HepG2 (cell line): ENCODE results near the gene HTR1D. TPM values are rescaled to one million over a fixed set of nuclear protein-coding genes. Genes with fewer than 3 reads are reported as not detected.
A peak's percentile ranks its signal among the peaks of the same experiment; 100 is the strongest.

ENCODE experiments used
- AGO1 ChIP-seq: fragments of 200-400 bp; formaldehyde crosslinking; IDR thresholded peaks from 2 replicates; pipeline ENCODE4 v1.6.1; 2017; ENCODE audit warnings: mild to moderate bottlenecking, low read depth, low read length, moderate library complexity; ENCODE audit not compliant: poor library complexity, severe bottlenecking
- AKAP8 ChIP-seq: sonication (generic); formaldehyde crosslinking; IDR thresholded peaks from 2 replicates; pipeline ENCODE4 v1.5.1; 2020; ENCODE audit warnings: mild to moderate bottlenecking, missing genetic modification reagents
- ATF6 ChIP-seq: sonication (generic); formaldehyde crosslinking; conservative IDR thresholded peaks from 2 replicates; pipeline ENCODE4 v1.4.0; 2020; ENCODE audit warnings: missing genetic modification reagents
- CBX2 ChIP-seq, 2 experiments: fragments of 200-600 bp in 1 of 2; sonication (generic); formaldehyde crosslinking in 1 of 2; IDR thresholded peaks; 2 replicates each; pipeline versions ENCODE4 v1.7.0 to v1.8.1; 2018 to 2022; ENCODE audit warnings: low read depth in 2 of 2, low read length in 1 of 2, mild to moderate bottlenecking in 1 of 2, missing genetic modification reagents in 1 of 2
- CCAR2 ChIP-seq: fragments of 200-400 bp; formaldehyde crosslinking; optimal IDR thresholded peaks from 2 replicates; pipeline ENCODE3; 2018; ENCODE audit warnings: low read depth, mild to moderate bottlenecking, low read length, moderate library complexity
- ELF1 ChIP-seq: sonication (generic); formaldehyde crosslinking; IDR thresholded peaks from 2 replicates; pipeline ENCODE4 v1.4.0; 2020; ENCODE audit warnings: missing genetic modification reagents
- EP300 ChIP-seq, 3 experiments: sonication (generic) in 1 of 3; formaldehyde crosslinking in 1 of 3; IDR thresholded peaks; 2 replicates each; pipeline versions ENCODE4 v1.5.1 to v1.6.1; 2011 to 2020; ENCODE audit warnings: low read depth in 2 of 3, low read length in 2 of 3, borderline replicate concordance in 1 of 3, improper control_type of control experiment in 1 of 3, mild to moderate bottlenecking in 1 of 3, missing genetic modification reagents in 1 of 3, moderate library complexity in 1 of 3
- ETV6 ChIP-seq: sonication (generic); formaldehyde crosslinking; conservative IDR thresholded peaks from 2 replicates; pipeline ENCODE4 v1.4.0; 2020; ENCODE audit warnings: missing genetic modification reagents
- GZF1 ChIP-seq: sonication (generic); formaldehyde crosslinking; IDR thresholded peaks from 2 replicates; pipeline ENCODE4 v1.5.1; 2020; ENCODE audit warnings: mild to moderate bottlenecking, missing genetic modification reagents
- HMG20B ChIP-seq: conservative IDR thresholded peaks from 2 replicates; pipeline ENCODE4 v1.6.1; 2016; ENCODE audit warnings: missing genetic modification reagents, missing compliant biosample characterization
- IKZF4 ChIP-seq: sonication (generic); formaldehyde crosslinking; IDR thresholded peaks from 2 replicates; pipeline ENCODE4 v1.5.1; 2020; ENCODE audit warnings: borderline replicate concordance, mild to moderate bottlenecking, low read depth, missing genetic modification reagents; ENCODE audit errors: not compliant biosample characterization
- KAT2B ChIP-seq: fragments of 150-350 bp; IDR thresholded peaks from 2 replicates; pipeline ENCODE4 v1.6.1; 2014; ENCODE audit warnings: low read depth, low read length, borderline replicate concordance
- MED8 ChIP-seq: sonication (generic); formaldehyde crosslinking; IDR thresholded peaks from 2 replicates; pipeline ENCODE4 v1.8.1; 2023; ENCODE audit warnings: mild to moderate bottlenecking, missing genetic modification reagents; ENCODE audit not compliant: insufficient replicate concordance
- NFE2 ChIP-seq: sonication (generic); formaldehyde crosslinking; IDR thresholded peaks from 2 replicates; pipeline ENCODE4 v1.4.0; 2020; ENCODE audit warnings: missing genetic modification reagents
- NR2F2 ChIP-seq: IDR thresholded peaks from 2 replicates; pipeline ENCODE4 v1.6.1; 2012; ENCODE audit warnings: low read depth, inconsistent platforms, borderline replicate concordance
- ONECUT2 ChIP-seq: sonication (generic); formaldehyde crosslinking; IDR thresholded peaks from 2 replicates; pipeline ENCODE4 v1.4.0; 2020; ENCODE audit warnings: missing genetic modification reagents
- RARG ChIP-seq: sonication (generic); formaldehyde crosslinking; IDR thresholded peaks from 2 replicates; pipeline ENCODE4 v1.4.0; 2020; ENCODE audit warnings: low read depth, mild to moderate bottlenecking, missing genetic modification reagents
- SETDB1 ChIP-seq: sonication (generic); formaldehyde crosslinking; IDR thresholded peaks from 2 replicates; pipeline ENCODE4 v1.5.1; 2020; ENCODE audit warnings: missing genetic modification reagents, mild to moderate bottlenecking, borderline replicate concordance
- SRF ChIP-seq: IDR thresholded peaks from 2 replicates; pipeline ENCODE4 v1.6.1; 2011; ENCODE audit warnings: mild to moderate bottlenecking, low read depth, low read length, moderate library complexity
- ZFP62 ChIP-seq: sonication (generic); formaldehyde crosslinking; IDR thresholded peaks from 2 replicates; pipeline ENCODE4 v1.4.0; 2020; ENCODE audit warnings: missing genetic modification reagents
- ZMYM4 ChIP-seq: sonication (generic); formaldehyde crosslinking; IDR thresholded peaks from 2 replicates; pipeline ENCODE4 v1.8.1; 2023; ENCODE audit warnings: mild to moderate bottlenecking, missing genetic modification reagents
- ZNF160 ChIP-seq: sonication (generic); formaldehyde crosslinking; IDR thresholded peaks from 2 replicates; pipeline ENCODE4 v1.8.0; 2022; ENCODE audit warnings: mild to moderate bottlenecking, inconsistent platforms, missing genetic modification reagents
- ZNF251 ChIP-seq: sonication (generic); formaldehyde crosslinking; IDR thresholded peaks from 2 replicates; pipeline ENCODE4 v1.9.0; 2021; ENCODE audit warnings: mild to moderate bottlenecking, missing genetic modification reagents
- ZNF274 ChIP-seq: sonication (generic); formaldehyde crosslinking; IDR thresholded peaks from 2 replicates; pipeline ENCODE4 v1.5.1; 2020; ENCODE audit warnings: mild to moderate bottlenecking, missing genetic modification reagents
- ZNF296 ChIP-seq: sonication (generic); formaldehyde crosslinking; conservative IDR thresholded peaks from 2 replicates; pipeline ENCODE4 v1.5.0; 2020; ENCODE audit warnings: mild to moderate bottlenecking, missing genetic modification reagents
- ZNF343 ChIP-seq: sonication (generic); formaldehyde crosslinking; IDR thresholded peaks from 2 replicates; pipeline ENCODE4 v1.4.0; 2020; ENCODE audit warnings: mild to moderate bottlenecking, missing genetic modification reagents
- ZNF672 ChIP-seq: sonication (generic); formaldehyde crosslinking; IDR thresholded peaks from 2 replicates; pipeline ENCODE4 v1.8.1; 2022; ENCODE audit warnings: missing genetic modification reagents
- ZNF703 ChIP-seq: sonication (generic); formaldehyde crosslinking; IDR thresholded peaks from 2 replicates; pipeline ENCODE4 v1.5.1; 2020; ENCODE audit warnings: missing genetic modification reagents, mild to moderate bottlenecking, moderate library complexity, borderline replicate concordance
- ZNF724P ChIP-seq: sonication (generic); formaldehyde crosslinking; IDR thresholded peaks from 2 replicates; pipeline ENCODE4 v1.8.0; 2022; ENCODE audit warnings: missing genetic modification reagents, borderline replicate concordance
- ZNF850 ChIP-seq: sonication (generic); formaldehyde crosslinking; conservative IDR thresholded peaks from 2 replicates; pipeline ENCODE4 v1.9.0; 2021; ENCODE audit warnings: mild to moderate bottlenecking, missing genetic modification reagents
- ZNF879 ChIP-seq: sonication (generic); formaldehyde crosslinking; IDR thresholded peaks from 2 replicates; pipeline ENCODE4 v1.8.1; 2023; ENCODE audit warnings: missing genetic modification reagents
- ZSCAN22 ChIP-seq: sonication (generic); formaldehyde crosslinking; IDR thresholded peaks from 2 replicates; pipeline ENCODE4 v1.4.0; 2020; ENCODE audit warnings: mild to moderate bottlenecking, missing genetic modification reagents
- polyA plus RNA-seq, 8 experiments: library from polyadenylated mRNA; depleted of rRNA in 3 of 8; stranded (reverse) in 7 of 8; unstranded in 1 of 8; fragments of >200 nt; fragmentation: Illumina TruSeq in 4 of 8; extraction: Trizol in 4 of 8; gene quantifications; 2 replicates each; pipeline versions ENCODE4 v1.2.1 to v1.2.3, GENCODE V29; 2011 to 2016; ENCODE audit warnings: low read depth in 4 of 8, missing spikeins in 1 of 8, mixed read lengths in 1 of 8; ENCODE audit not compliant: insufficient read depth in 1 of 8
- total RNA-seq, 5 experiments: library from RNA; depleted of rRNA; stranded (reverse); fragments of >200 nt; fragmentation: Illumina TruSeq; extraction: Trizol; gene quantifications; 2 replicates each; pipeline ENCODE4 v1.2.3, GENCODE V29; 2016; ENCODE audit warnings: low read depth in 1 of 5

Gene HTR1D
- total and polyA plus RNA-seq, 2 of the 13 experiments (the other 11 are each of a cell fraction or from before 2014, with no cell fraction given) = 0.04 to 0.07 TPM

- TF ChIP-seq NR2F2 (peak; percentile 85), NFE2 (CRISPR knock-in tag) (no peak), GZF1 (CRISPR knock-in tag) (peak; percentile 76; the same call in 1 of the 2 replicates), ZNF251 (CRISPR knock-in tag) (no peak), CCAR2 (no peak), CBX2 (IDR thresholded peaks at IDR 0.05; ENCODE audit: low read depth, low read length) (no peak), CBX2 (CRISPR knock-in tag; IDR thresholded peaks at IDR 0.05; ENCODE audit: low read depth) (no peak; the same call in 1 of the 2 replicates), IKZF4 (CRISPR knock-in tag) (no peak), ZNF879 (CRISPR knock-in tag) (no peak), ZNF703 (CRISPR knock-in tag) (no peak), ELF1 (CRISPR knock-in tag) (no peak; the same call in none of the 2 replicates), ONECUT2 (CRISPR knock-in tag) (peak; percentile 74; the same call in 1 of the 2 replicates), AGO1 (no peak), ZNF274 (CRISPR knock-in tag) (no peak), ZNF724P (CRISPR knock-in tag) (no peak), ZNF296 (CRISPR knock-in tag) (no peak), RARG (CRISPR knock-in tag) (no peak), ZNF160 (CRISPR knock-in tag) (peak; percentile 60), ZFP62 (CRISPR knock-in tag) (no peak), ZSCAN22 (CRISPR knock-in tag) (no peak), KAT2B (no peak), AKAP8 (CRISPR knock-in tag) (no peak), ZNF343 (0 out of 2 replicates have a peak, but pooled peaks have one; percentile 39), ETV6 (no peak), SETDB1 (CRISPR knock-in tag) (no peak), ATF6 (CRISPR knock-in tag) (no peak), SRF (0 out of 2 replicates have a peak, but pooled peaks have one; percentile 46), ZNF850 (CRISPR knock-in tag) (no peak), MED8 (no peak), ZMYM4 (CRISPR knock-in tag) (peak; percentile 88), ZNF672 (CRISPR knock-in tag) (no peak), EP300 (IDR thresholded peaks at IDR 0.05; ENCODE audit: low read depth in 2 of 2, low read length in 2 of 2) (peak in 1 of 2 experiments; percentile 76; a peak in 2 of 4 replicates), EP300 (CRISPR knock-in tag; IDR thresholded peaks at IDR 0.05; ENCODE audit: borderline replicate concordance) (peak; percentile 67; the same call in 1 of the 2 replicates), HMG20B (peak; percentile 61; the same call in 1 of the 2 replicates)
Measured at GRCh38 chr1:23187637-23188036, 29.7 kb downstream of the HTR1D start (continued).
